Measurements from ENCODE around the gene CPA2.

CPA2 gene

GRCh38 chr7:130256704-130257103 is 10.0 kb upstream of the CPA2 start:
- DNase-seq, result no peak

- no peak for DNase-seq
Measured at GRCh38 chr7:130258494-130259078, 8.1 kb upstream of the CPA2 start.

- no peak for DNase-seq
Measured at GRCh38 chr7:130262448-130262847, 4.2 kb upstream of the CPA2 start.

GRCh38 chr7:130263130-130263529 is 3.5 kb upstream of the CPA2 start:
- DNase-seq, result no peak

- DNase-seq, result no peak
Measured at GRCh38 chr7:130266961-130267321, 278 bp downstream of the CPA2 start.

- DNase-seq, result no peak
Measured at GRCh38 chr7:130268463-130269317, 2.0 kb downstream of the CPA2 start.

- no peak for DNase-seq
Measured at GRCh38 chr7:130269318-130269694, 2.6 kb downstream of the CPA2 start.

- DNase-seq, result no peak
Measured at GRCh38 chr7:130270947-130271800, 4.5 kb downstream of the CPA2 start.

GRCh38 chr7:130272381-130273080 is 5.9 kb downstream of the CPA2 start:
- no peak for DNase-seq

- DNase-seq, result peak in 1 of 2 donors; percentile 32
Measured at GRCh38 chr7:130273081-130273932, 6.6 kb downstream of the CPA2 start.

GRCh38 chr7:130273933-130274255 is 7.2 kb downstream of the CPA2 start:
- no peak for DNase-seq

- DNase-seq, result no peak
Measured at GRCh38 chr7:130274296-130274695, 7.6 kb downstream of the CPA2 start.

GRCh38 chr7:130274983-130275591 is 8.4 kb downstream of the CPA2 start:
- DNase-seq, result no peak

GRCh38 chr7:130275826-130276297 is 9.2 kb downstream of the CPA2 start:
- DNase-seq, result no peak

GRCh38 chr7:130276796-130277762 is 10.4 kb downstream of the CPA2 start:
- DNase-seq, result no peak

- DNase-seq, result peak in 1 of 2 donors; percentile 10
Measured at GRCh38 chr7:130277763-130278643, 11.3 kb downstream of the CPA2 start.

- DNase-seq, result no peak
Measured at GRCh38 chr7:130278860-130279259, 12.2 kb downstream of the CPA2 start.

GRCh38 chr7:130279286-130279685 is 12.6 kb downstream of the CPA2 start:
- no peak for DNase-seq

GRCh38 chr7:130279906-130280305 is 13.2 kb downstream of the CPA2 start:
- DNase-seq, result no peak

Data from inflammatory macrophage (primary cell).